GM23248 (cell line): Measurements from ENCODE around the gene OR52N2.

ENCODE experiments used
- EZH2 ChIP-seq: fragments of 200-600 bp; sonication (generic); IDR thresholded peaks from 2 replicates; pipeline ENCODE4 v1.6.1; 2018; ENCODE audit warnings: antibody characterized with exemption, mild to moderate bottlenecking; ENCODE audit not compliant: insufficient read depth, poor library complexity, severe bottlenecking
- EZH2phosphoT487 ChIP-seq: fragments of 200-600 bp; sonication (generic); IDR thresholded peaks from 2 replicates; pipeline ENCODE4 v1.6.1; 2018; ENCODE audit warnings: antibody characterized with exemption, moderate library complexity, mild to moderate bottlenecking, low read depth; ENCODE audit not compliant: insufficient read depth

- TF ChIP-seq EZH2: no peak
- no peak for TF ChIP-seq EZH2phosphoT487
Measured at GRCh38 chr11:5818245-5818886, 9.6 kb downstream of the OR52N2 start.
